Measurements from ENCODE around the gene NUFIP1. TPM values are rescaled to one million over a fixed set of nuclear protein-coding genes. Genes with fewer than 3 reads are reported as not detected.
A peak's percentile ranks its signal among the peaks of the same experiment; 100 is the strongest.

Gene NUFIP1
- total and polyA plus RNA-seq, 8 donors: 3.2 to 12.0 (median 11.5) TPM

GRCh38 chr13:44938854-44939253, 50.4 kb downstream of the NUFIP1 start:
- Histone ChIP-seq H3K4me3 (no peak overlapping the region), H3K4me1 (peaks cover 3 to 9% of the 10 kb centered on the region in 2 donors), H3K27me3 (no peaks in the 10 kb centered on the region), H3K36me3 (peaks cover 0 to 10% of the 10 kb centered on the region in 2 donors), H3K9me3 (no peaks in the 10 kb centered on the region), H3K27ac (no peak overlapping the region)
- ATAC-seq (no peak), DNase-seq (no peak)
- no peak for TF ChIP-seq CTCF (IDR thresholded peaks at IDR 0.05)
- intact Hi-C loops (cut with DNase I): no loop called here

- no peaks in the 10 kb centered on the region for H3K36me3 ChIP-seq
- no peaks in the 10 kb centered on the region for H3K9me3 ChIP-seq
- intact Hi-C loops (cut with DNase I): no loop called here
- ATAC-seq (no peak), DNase-seq (no peak)
- H3K4me3 ChIP-seq: no peak overlapping the region
- H3K27ac ChIP-seq: no peak overlapping the region
- no peak for TF ChIP-seq CTCF (IDR thresholded peaks at IDR 0.05)
- peaks cover 11 to 26% of the 10 kb centered on the region in 2 donors for H3K4me1 ChIP-seq
- H3K27me3 ChIP-seq: no peaks in the 10 kb centered on the region
Measured at GRCh38 chr13:44936246-44936645, 53.0 kb downstream of the NUFIP1 start.

- no peaks in the 10 kb centered on the region for H3K27me3 ChIP-seq
- no peaks in the 10 kb centered on the region for H3K36me3 ChIP-seq
- H3K9me3 ChIP-seq: no peaks in the 10 kb centered on the region
- peaks cover 11 to 26% of the 10 kb centered on the region in 2 donors for H3K4me1 ChIP-seq
- H3K27ac ChIP-seq: peak overlapping the region in 1 of 2 donors; percentile 56
- intact Hi-C loops (cut with DNase I): no loop called here
- no peak overlapping the region for H3K4me3 ChIP-seq
- ATAC-seq (peak; percentile 41), DNase-seq (no peak)
- TF ChIP-seq CTCF (IDR thresholded peaks at IDR 0.05): no peak
Measured at GRCh38 chr13:44934724-44935123, 54.5 kb downstream of the NUFIP1 start.

GRCh38 chr13:44932850-44933251, 56.4 kb downstream of the NUFIP1 start:
- Histone ChIP-seq H3K36me3 (no peaks in the 10 kb centered on the region), H3K9me3 (no peaks in the 10 kb centered on the region), H3K27ac (peak overlapping the region; percentile 62 to 78), H3K4me1 (peaks cover 11 to 26% of the 10 kb centered on the region in 2 donors), H3K4me3 (no peak overlapping the region), H3K27me3 (no peaks in the 10 kb centered on the region)
- intact Hi-C loops (cut with DNase I): no loop called here
- peak; percentile 78 for ATAC-seq
- peak in 1 of 4 donors; percentile 40 for DNase-seq
- no peak for TF ChIP-seq CTCF (IDR thresholded peaks at IDR 0.05)

GRCh38 chr13:44932171-44932849, 57.0 kb downstream of the NUFIP1 start:
- Histone ChIP-seq H3K9me3 (no peaks in the 10 kb centered on the region), H3K27me3 (no peaks in the 10 kb centered on the region), H3K4me1 (peaks cover 11 to 26% of the 10 kb centered on the region in 2 donors), H3K36me3 (no peaks in the 10 kb centered on the region), H3K4me3 (no peak overlapping the region), H3K27ac (peak overlapping the region; percentile 62 to 78)
- intact Hi-C loops (cut with DNase I): no loop called here
- DNase-seq (no peak), ATAC-seq (peak; percentile 32)
- no peak for TF ChIP-seq CTCF (IDR thresholded peaks at IDR 0.05)
